Trophoblast cell (in vitro differentiated cells and primary cell): ENCODE measurements around the gene LILRB5.
"Not testable (repeated sequence)": the region's sequence is repeated elsewhere in the genome, so short reads cannot be mapped to it uniquely, and the experiment has no call there.

ENCODE experiments used
- DNase-seq, 2 donors: peaks; one replicate each; pipeline ENCODE4 v3.0.0-alpha.2; 2016
- H2AFZ ChIP-seq: 2 replicates; pipeline ENCODE4 v1.6.1; 2013; ENCODE audit warnings: low read length, moderate library complexity, mild to moderate bottlenecking; ENCODE audit not compliant: insufficient read depth, poor library complexity
- H2AK5ac ChIP-seq: 2 replicates; pipeline ENCODE4 v1.6.1; 2013; ENCODE audit warnings: mild to moderate bottlenecking, low read length
- H2BK120ac ChIP-seq: 2 replicates; pipeline ENCODE4 v1.6.1; 2013; ENCODE audit warnings: low read length, mild to moderate bottlenecking, moderate library complexity; ENCODE audit not compliant: insufficient read depth, poor library complexity
- H2BK12ac ChIP-seq: 2 replicates; pipeline ENCODE4 v1.6.1; 2013; ENCODE audit warnings: mild to moderate bottlenecking, low read length, moderate library complexity
- H2BK5ac ChIP-seq: 2 replicates; pipeline ENCODE4 v1.6.1; 2013; ENCODE audit warnings: low read length, low read depth, moderate library complexity, mild to moderate bottlenecking; ENCODE audit not compliant: poor library complexity
- H3K14ac ChIP-seq: 2 replicates; pipeline ENCODE4 v1.6.1; 2013; ENCODE audit warnings: mild to moderate bottlenecking, low read length
- H3K18ac ChIP-seq: 2 replicates; pipeline ENCODE4 v1.6.1; 2013; ENCODE audit warnings: mild to moderate bottlenecking, low read length
- H3K23ac ChIP-seq: 2 replicates; pipeline ENCODE4 v1.6.1; 2013; ENCODE audit warnings: low read length
- H3K27ac ChIP-seq: 2 replicates; pipeline ENCODE4 v1.5.1; 2013; ENCODE audit warnings: low read depth, mild to moderate bottlenecking, inconsistent platforms, low read length, moderate library complexity
- H3K27me3 ChIP-seq: 2 replicates; pipeline ENCODE4 v1.6.1; 2013; ENCODE audit warnings: inconsistent platforms, mild to moderate bottlenecking, low read length, moderate library complexity; ENCODE audit not compliant: insufficient read depth
- H3K36me3 ChIP-seq, 2 experiments: 1 replicate in 1 of 2; 2 replicates in 1 of 2; pipeline ENCODE4 v1.6.1; 2013; ENCODE audit warnings: low read length in 2 of 2, mild to moderate bottlenecking in 2 of 2, moderate library complexity in 1 of 2; ENCODE audit not compliant: insufficient read depth in 2 of 2, control insufficient read depth in 1 of 2
- H3K4ac ChIP-seq: 2 replicates; pipeline ENCODE4 v1.6.1; 2013; ENCODE audit warnings: low read depth, mild to moderate bottlenecking, low read length, moderate library complexity
- H3K4me1 ChIP-seq, 2 experiments: 1 replicate in 1 of 2; 2 replicates in 1 of 2; pipeline ENCODE4 v1.6.1; 2013; ENCODE audit warnings: low read length in 2 of 2, mild to moderate bottlenecking in 2 of 2, moderate library complexity in 1 of 2; ENCODE audit not compliant: insufficient read depth in 2 of 2, control insufficient read depth in 1 of 2
- H3K4me2 ChIP-seq: 2 replicates; pipeline ENCODE4 v1.6.1; 2013; ENCODE audit warnings: inconsistent platforms, mild to moderate bottlenecking, low read length, moderate library complexity
- H3K4me3 ChIP-seq: 2 replicates; pipeline ENCODE4 v1.5.1; 2013; ENCODE audit warnings: mild to moderate bottlenecking, low read depth, low read length, inconsistent platforms
- H3K79me1 ChIP-seq: one replicate; pipeline ENCODE4 v1.6.1; 2013; ENCODE audit warnings: low read length
- H3K79me2 ChIP-seq: 2 replicates; pipeline ENCODE4 v1.6.1; 2013; ENCODE audit warnings: low read length, mild to moderate bottlenecking; ENCODE audit not compliant: control insufficient read depth, insufficient read depth, poor library complexity
- H3K9ac ChIP-seq: 2 replicates; pipeline ENCODE4 v1.6.1; 2013; ENCODE audit warnings: mild to moderate bottlenecking, low read length
- H3K9me3 ChIP-seq: 2 replicates; pipeline ENCODE4 v1.6.1; 2013; ENCODE audit warnings: low read depth, mild to moderate bottlenecking, control low read depth, inconsistent platforms, low read length; ENCODE audit not compliant: insufficient read depth
- H4K12ac ChIP-seq: 2 replicates; pipeline ENCODE4 v1.6.1; 2013; ENCODE audit warnings: low read depth, mild to moderate bottlenecking, low read length, moderate library complexity
- H4K8ac ChIP-seq: 2 replicates; pipeline ENCODE4 v1.6.1; 2013; ENCODE audit warnings: low read depth, mild to moderate bottlenecking, low read length, moderate library complexity
- H4K91ac ChIP-seq: one replicate; pipeline ENCODE4 v1.6.1; 2013; ENCODE audit warnings: low read depth, mild to moderate bottlenecking, low read length, moderate library complexity
- WGBS: extraction: QIAGEN DNeasy Blood & Tissue Kit; methylation state at CpG from one replicate; pipeline ENCODE4 v1.1.7; 2013; ENCODE audit warnings: missing lambda C conversion rate; ENCODE audit not compliant: insufficient read length, insufficient coverage; ENCODE audit errors: extremely low coverage; 5-methylcytosine and 5-hydroxymethylcytosine counted together

The LILRB5 gene

DNA sequence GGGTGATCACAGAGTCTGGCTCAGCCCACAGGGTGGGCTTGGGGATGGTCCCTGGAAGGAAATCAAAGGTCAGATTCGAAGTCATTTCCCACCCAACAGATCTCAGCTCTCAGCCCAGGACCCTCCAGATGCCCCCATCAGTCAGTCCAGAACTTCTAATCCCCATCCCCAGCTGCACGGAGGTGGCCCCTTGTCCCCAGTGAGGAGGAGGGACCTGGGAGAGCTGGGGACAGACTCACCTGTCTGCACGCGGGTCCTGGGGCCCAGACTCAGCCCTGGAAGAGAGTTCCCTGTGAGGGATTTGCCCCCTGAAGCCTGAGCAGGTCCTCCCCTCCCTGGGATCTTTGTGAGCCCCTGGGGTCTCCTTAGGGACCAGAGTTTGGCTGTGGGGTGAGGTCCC, 23.0 kb upstream of the LILRB5 start:
- H2BK120ac ChIP-seq = not testable (repeated sequence)

GRCh38 chr19:54279406-54279962, 22.4 kb upstream of the LILRB5 start:
- H2AFZ ChIP-seq = no peak overlapping the region
- no peak overlapping the region for H3K18ac ChIP-seq
- no peak overlapping the region for H3K27ac ChIP-seq
- H4K91ac ChIP-seq = no peak overlapping the region
- H3K27me3 ChIP-seq = no peaks in the 10 kb centered on the region
- no peaks in the 10 kb centered on the region for H3K36me3 ChIP-seq
- DNase-seq = no peak
- no peaks in the 10 kb centered on the region for H3K9me3 ChIP-seq
- H2AK5ac ChIP-seq = no peak overlapping the region
- no peak overlapping the region for H3K23ac ChIP-seq
- H3K14ac ChIP-seq = no peak overlapping the region
- H2BK5ac ChIP-seq = no peak overlapping the region
- H3K79me1 ChIP-seq = no peaks in the 10 kb centered on the region
- no peaks in the 10 kb centered on the region for H3K79me2 ChIP-seq
- no CpG with 5 or more reads among the region's 18 CpGs for WGBS
- no peak overlapping the region for H2BK120ac ChIP-seq
- H3K4ac ChIP-seq = no peak overlapping the region
- no peak overlapping the region for H3K9ac ChIP-seq
- H3K4me1 ChIP-seq = no peaks in the 10 kb centered on the region
- no peak overlapping the region for H4K8ac ChIP-seq
- H4K12ac ChIP-seq = no peak overlapping the region
- no peak overlapping the region for H3K4me2 ChIP-seq
- no peak overlapping the region for H2BK12ac ChIP-seq
- no peak overlapping the region for H3K4me3 ChIP-seq

More for the DNA sequence above, 23.0 kb upstream of the LILRB5 start:
- not testable (repeated sequence) for H4K8ac ChIP-seq, H3K27me3 ChIP-seq, H4K12ac ChIP-seq, H3K23ac ChIP-seq, H3K4me1 ChIP-seq, H3K9ac ChIP-seq, H3K4me2 ChIP-seq, DNase-seq, H3K4ac ChIP-seq, H3K36me3 ChIP-seq, H3K4me3 ChIP-seq, H3K18ac ChIP-seq, H2BK12ac ChIP-seq, H3K79me1 ChIP-seq, H3K14ac ChIP-seq, H4K91ac ChIP-seq, H3K27ac ChIP-seq, H3K79me2 ChIP-seq, H2BK5ac ChIP-seq, H3K9me3 ChIP-seq, H2AK5ac ChIP-seq, H2AFZ ChIP-seq
- WGBS = no CpG with 5 or more reads among the region's 4 CpGs

- H3K4me1 ChIP-seq, H3K14ac ChIP-seq, H4K91ac ChIP-seq, H3K23ac ChIP-seq, H4K12ac ChIP-seq, H3K36me3 ChIP-seq, H3K9me3 ChIP-seq, H3K79me1 ChIP-seq, H2AK5ac ChIP-seq, H3K4me2 ChIP-seq, H2BK5ac ChIP-seq, H3K27ac ChIP-seq, H3K18ac ChIP-seq, H2BK120ac ChIP-seq, H3K79me2 ChIP-seq, H2AFZ ChIP-seq, H3K4ac ChIP-seq, H3K9ac ChIP-seq, H3K27me3 ChIP-seq, DNase-seq, H3K4me3 ChIP-seq, H2BK12ac ChIP-seq, H4K8ac ChIP-seq: not testable (repeated sequence)
- no CpG with 5 or more reads among the region's 15 CpGs for WGBS
These were observed 21.6 kb upstream of the LILRB5 start for GRCh38 chr19:54278571-54279195.

DNA sequence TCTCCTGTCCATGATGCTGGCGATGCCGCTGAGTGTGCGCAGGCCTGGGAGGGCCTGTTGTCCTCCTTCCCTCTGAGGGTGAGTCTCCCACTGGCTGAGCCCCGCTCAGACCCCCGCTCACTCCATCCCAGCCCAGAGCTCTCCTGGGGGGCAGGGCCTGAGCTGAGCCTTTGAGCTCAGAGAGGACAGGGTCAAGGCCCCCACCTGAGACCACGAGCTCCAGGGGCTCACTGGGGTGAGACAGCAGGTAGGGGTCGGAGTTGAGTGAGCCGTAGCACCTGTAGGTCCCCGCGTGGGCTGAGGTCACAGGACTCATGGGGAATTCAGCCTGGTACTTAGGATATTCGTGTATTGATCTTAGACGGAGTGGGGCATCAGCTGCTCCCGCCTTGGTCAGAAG, 21.0 kb upstream of the LILRB5 start:
- H2BK120ac ChIP-seq, H3K23ac ChIP-seq, H3K9ac ChIP-seq, H4K8ac ChIP-seq, H3K14ac ChIP-seq, H3K27me3 ChIP-seq, H4K91ac ChIP-seq, H3K4me2 ChIP-seq, H3K4me1 ChIP-seq, H3K4ac ChIP-seq, H2BK12ac ChIP-seq, H3K36me3 ChIP-seq, DNase-seq, H2BK5ac ChIP-seq, H3K18ac ChIP-seq, H3K4me3 ChIP-seq, H3K27ac ChIP-seq, H4K12ac ChIP-seq, H2AK5ac ChIP-seq, H2AFZ ChIP-seq, H3K79me2 ChIP-seq, H3K9me3 ChIP-seq, H3K79me1 ChIP-seq: not testable (repeated sequence)
- WGBS = no CpG with 5 or more reads among the region's 13 CpGs
